SH-SY5Y (cell line): Measurements from ENCODE around the gene CCDC85A.

ENCODE experiments used
- GATA2 ChIP-seq: IDR thresholded peaks from 2 replicates; pipeline ENCODE4 v1.6.1; 2011; ENCODE audit warnings: mild to moderate bottlenecking, low read depth, low read length
- GATA3 ChIP-seq: IDR thresholded peaks from 2 replicates; pipeline ENCODE4 v1.6.1; 2011; ENCODE audit warnings: low read depth, mild to moderate bottlenecking, low read length, moderate library complexity

DNA sequence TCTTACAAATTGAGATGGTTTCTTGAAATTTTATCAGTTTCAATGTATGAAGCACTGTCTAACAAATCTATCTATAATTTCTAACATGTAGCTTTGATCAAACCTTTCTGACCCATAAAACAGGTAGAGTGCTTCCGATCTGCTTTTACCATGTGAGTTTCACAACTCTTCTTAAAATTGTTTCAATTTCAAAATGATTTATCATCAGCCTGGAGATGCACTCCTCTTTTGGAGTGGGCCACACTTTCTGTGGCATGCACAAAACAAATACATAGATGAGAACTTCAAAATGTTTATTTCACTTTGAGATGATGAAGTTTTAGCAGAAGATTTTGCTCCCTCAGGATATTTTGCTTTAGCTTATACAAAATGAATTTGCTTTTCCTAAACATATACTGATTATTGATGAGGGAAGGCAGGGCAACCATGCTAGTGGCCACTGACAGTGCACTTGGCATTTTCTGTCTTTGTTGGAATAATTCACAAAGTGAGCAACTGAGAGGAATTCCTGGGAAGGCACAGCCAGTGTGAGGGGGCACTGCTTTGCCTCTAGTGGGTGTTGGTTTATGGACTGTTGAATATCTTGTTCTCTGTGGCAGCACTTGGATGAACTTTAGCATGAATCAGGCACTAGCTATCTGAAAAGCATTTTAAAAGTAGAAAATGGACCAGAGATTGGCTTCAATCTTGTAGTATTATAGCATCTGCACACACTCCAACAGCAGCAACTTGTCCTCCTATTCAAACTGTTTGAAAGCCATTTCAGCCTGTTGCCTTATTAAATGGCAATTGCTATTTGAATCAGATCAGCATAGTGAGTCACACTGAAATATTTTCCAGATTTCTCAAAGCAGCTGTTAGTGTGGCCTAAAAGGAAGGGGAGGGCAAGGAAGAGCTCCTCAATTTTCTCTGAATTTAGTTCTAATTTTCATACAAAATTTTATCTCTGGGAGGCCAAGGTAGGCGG lies 193.2 kb downstream of the CCDC85A start:
- TF ChIP-seq GATA2 (no peak), GATA3 (no peak)
